Ovary (tissue), 3 donors: Measurements from ENCODE around the gene ALDH9A1.

Experiments
- CTCF ChIP-seq, 3 donors: fragments of 450-650 bp in 2 of 3; fragments of 200-600 bp in 1 of 3; IDR thresholded peaks; one replicate each; pipeline versions ENCODE4 v1.5.1 to v1.8.0; 2016 to 2022; ENCODE audit warnings: antibody characterized with exemption in 3 of 3, mild to moderate bottlenecking in 1 of 3
- POLR2A ChIP-seq: fragments of 450-650 bp; IDR thresholded peaks from one replicate; pipeline ENCODE4 v1.6.1; 2017; ENCODE audit warnings: antibody characterized with exemption, mild to moderate bottlenecking, moderate library complexity
- donor health status: DM: no; HTN: no; CAD: no.

GRCh38 chr1:165686121-165686970 is 12.0 kb downstream of the ALDH9A1 start:
- TF ChIP-seq POLR2A (no peak), CTCF (IDR thresholded peaks at IDR 0.05) (no peak)
